T-helper 1 cell treated with Interleukin-12 subunit alpha and Interleukin-12 subunit beta and Interleukin-4 antibody, amounts not matched to agents 30 ng/mL and 1 ng/mL, for 36 hours (primary cell): ENCODE data around the gene IFIT2. TPM values are rescaled to one million over a fixed set of nuclear protein-coding genes. Genes with fewer than 3 reads are reported as not detected.
"Not testable (repeated sequence)": the region's sequence is repeated elsewhere in the genome, so short reads cannot be mapped to it uniquely, and the experiment has no call there.

Experiments
- intact Hi-C: fragments of 100-400 bp; cut with micrococcal nuclease; formaldehyde crosslinking; loops from one replicate; pipeline ENCODE4 v1.15.1; 2024
- total RNA-seq: library from RNA; stranded (reverse); gene quantifications from 2 replicates; pipeline ENCODE4 v1.2.3, GENCODE V29; 2022

The IFIT2 gene
- total RNA-seq, 1 donor from 2014 or later, result 2.5 TPM

DNA sequence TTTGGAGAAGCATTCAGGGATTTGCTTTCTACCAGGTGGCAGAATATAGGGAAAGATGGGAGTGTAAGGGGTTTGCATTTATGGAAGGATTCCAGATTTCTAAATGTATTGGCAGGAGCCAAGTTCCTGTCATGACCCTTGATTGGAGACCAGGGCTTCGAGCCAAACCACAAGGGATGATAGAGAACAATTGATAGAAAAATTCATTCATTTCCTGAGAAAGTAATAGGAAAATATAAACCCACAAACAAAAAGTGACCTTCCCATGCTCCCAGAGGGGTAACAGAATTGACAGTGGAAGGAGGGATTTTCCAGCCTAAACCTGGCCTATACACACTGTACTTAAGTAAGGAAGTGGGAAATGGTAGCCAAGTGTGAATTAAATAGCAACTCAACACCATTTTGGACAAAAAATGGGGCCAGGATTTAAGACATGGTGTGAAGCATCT, 22.4 kb upstream of the IFIT2 start:
- intact Hi-C loops, result no loop called here

DNA sequence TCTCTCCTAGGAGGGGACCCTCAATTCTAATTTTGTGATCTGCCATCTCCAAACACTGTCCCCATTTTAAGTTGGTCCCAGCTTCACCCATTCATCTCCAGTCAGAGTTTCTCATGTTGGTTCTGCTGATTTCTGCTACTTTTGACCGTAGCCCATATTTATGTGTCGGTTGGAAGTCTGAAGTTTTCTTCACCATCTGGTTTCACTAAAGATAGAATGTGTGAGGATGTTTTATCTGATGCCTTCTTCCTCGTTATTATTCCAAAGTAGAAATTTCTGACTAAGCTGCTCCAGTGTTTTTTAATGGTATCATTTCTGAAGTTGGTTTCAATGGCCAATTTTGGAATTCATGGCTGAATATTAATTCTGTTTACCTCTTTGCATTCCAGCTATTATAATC, 21.3 kb upstream of the IFIT2 start:
- intact Hi-C loops, result no loop called here

DNA sequence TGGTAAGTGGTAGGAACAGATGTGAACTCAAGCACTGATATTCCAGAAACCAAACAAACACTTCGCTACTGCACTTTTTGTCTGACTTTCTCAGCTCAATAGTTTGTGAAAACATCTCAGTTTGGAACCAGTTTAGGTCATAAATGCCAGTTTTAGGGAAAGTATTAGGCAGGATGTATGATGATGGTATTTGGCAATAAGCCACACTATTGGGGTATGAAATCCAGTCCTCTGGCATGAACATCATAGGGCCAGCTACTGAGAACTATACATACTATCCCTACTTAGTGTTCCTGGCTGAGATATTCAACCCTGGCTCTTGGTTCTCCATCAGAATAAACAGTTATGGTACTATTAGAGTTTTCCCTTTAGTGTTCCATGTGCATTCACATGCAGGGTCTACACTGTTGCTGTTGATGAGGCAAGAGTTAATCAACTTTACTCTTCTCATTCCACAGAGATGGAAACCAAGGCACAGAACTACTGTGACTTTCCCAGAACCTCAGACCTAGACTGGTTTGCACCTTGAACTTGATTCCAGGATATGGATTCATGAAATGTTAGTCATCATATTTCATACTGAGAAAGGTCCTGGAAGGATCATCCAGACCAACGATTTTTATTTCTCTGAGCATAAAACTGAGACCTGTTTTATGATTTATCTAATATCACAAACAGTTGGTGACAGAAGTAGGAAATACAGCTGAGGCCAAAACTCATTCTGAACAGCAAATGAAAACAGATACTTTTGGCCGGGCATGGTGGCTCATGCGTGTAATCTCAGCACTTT, 20.0 kb upstream of the IFIT2 start:
- intact Hi-C loops, result no loop called here

GRCh38 chr10:89283025-89283935, 18.6 kb upstream of the IFIT2 start:
- intact Hi-C loops, result no loop called here

DNA sequence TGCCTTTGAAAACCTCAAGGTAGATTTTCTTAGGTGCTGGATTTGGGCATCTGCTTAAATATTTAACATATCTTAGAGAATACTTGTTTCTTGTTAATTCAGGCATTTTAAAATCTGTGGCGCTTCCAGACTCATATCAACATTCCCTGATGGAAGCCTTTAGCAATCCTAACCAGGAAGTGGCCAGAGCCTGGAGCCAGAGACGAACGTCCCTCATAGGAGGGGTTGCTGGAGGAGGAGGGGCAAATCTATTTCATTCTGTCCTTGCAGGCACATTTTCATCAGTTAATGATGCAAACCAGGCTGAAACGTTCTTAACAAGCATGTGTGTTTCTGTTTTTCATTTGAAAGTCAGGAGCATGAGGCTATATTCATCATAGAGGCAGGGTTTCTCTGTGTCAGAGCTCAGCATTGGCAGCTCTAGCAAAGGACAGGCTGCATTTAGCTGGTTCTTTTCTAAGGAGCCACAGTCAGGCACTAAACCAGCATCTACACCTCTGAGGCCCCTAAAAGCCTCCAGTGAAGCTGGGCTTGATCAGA, 17.8 kb upstream of the IFIT2 start:
- intact Hi-C loops, result no loop called here

- intact Hi-C loops, result not testable (repeated sequence)
These were observed 17.1 kb upstream of the IFIT2 start for GRCh38 chr10:89284711-89285110.

GRCh38 chr10:89285303-89285702, 16.5 kb upstream of the IFIT2 start:
- intact Hi-C loops, result not testable (repeated sequence)

GRCh38 chr10:89294721-89295239, 7.1 kb upstream of the IFIT2 start:
- intact Hi-C loops, result no loop called here

DNA sequence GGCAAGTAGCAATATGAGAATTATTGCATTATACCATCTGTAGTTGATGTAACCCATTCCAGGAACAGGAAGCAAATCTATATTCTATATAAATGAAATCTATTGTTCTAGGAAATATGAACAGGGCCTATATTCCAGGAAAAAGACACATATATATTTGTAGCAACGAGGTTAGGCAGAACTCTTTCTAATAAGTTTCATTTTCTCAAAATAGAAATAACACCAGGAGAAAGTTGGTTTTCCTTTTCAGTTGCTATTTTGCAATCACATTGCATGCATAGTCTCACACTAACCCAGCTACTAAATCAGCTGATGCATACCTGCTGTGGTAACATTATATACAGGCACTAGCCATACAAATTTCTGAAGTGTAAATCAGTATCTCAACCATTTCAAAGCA, 6.2 kb upstream of the IFIT2 start:
- intact Hi-C loops, result no loop called here

GRCh38 chr10:89296220-89296648, 5.6 kb upstream of the IFIT2 start:
- intact Hi-C loops, result no loop called here

DNA sequence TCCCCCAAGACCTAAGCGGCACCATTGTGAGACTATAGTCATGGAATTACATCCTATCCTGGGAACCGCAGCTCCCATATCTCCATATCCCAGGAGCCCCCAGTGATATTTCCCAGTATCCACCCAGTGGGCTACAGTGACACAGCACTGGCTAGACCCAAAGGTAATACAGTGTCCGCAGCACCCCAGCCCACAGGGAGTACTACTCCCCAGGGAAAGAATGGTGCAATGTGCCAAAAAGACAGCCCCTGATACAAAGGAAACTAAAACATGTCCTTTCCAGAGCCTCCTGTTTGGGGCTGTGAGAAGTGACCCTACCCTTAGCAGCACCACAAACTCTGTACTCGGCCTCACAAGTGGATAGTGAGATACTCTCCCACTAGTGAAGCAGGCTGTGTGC, 4.5 kb upstream of the IFIT2 start:
- intact Hi-C loops, result no loop called here

DNA sequence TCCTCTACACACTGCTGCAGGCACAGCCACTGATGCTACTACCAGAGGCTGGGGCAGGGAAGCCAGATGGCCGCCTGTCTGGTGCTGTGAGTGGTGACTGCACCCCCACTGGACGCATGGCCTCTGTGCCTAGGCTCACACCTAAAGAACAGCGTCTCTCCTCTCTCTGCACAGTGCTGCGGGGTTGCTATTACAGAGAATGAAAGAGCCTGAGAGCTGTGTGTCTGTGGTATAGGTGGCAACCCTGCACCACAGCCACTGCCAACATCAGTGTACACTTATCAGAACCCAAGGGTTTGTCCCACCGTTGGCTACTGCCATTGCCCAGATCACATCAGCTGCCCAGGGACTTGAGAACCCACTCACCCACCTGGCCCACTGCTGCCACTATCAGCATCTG, 4.1 kb upstream of the IFIT2 start:
- intact Hi-C loops, result no loop called here

DNA sequence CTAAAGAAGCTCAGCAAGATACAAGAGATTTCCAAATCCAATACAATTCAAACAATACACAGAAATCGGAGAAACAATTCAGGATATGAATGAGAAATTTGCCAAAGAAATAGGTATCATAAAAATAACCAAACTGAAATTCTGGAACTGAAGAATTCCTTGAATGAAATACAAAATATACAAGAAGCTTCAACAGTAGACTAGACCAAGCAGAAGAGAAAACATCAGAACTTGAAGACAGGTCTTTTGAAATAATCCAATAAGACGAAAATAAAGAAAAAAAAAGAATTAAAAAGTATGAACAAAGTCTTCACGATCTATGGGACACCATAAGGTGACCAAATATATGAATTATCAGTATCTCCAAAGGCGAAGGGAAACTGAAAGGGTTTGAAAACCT, 2.8 kb upstream of the IFIT2 start:
- intact Hi-C loops, result no loop called here

GRCh38 chr10:89301232-89301631, 614 bp upstream of the IFIT2 start:
- intact Hi-C loops, result loop anchor here (1.0 kb wide), 3 partner anchors 26 to 400 kb away; partner anchors contain the start of genes IFIT3, IFIT5 and KIF20B

DNA sequence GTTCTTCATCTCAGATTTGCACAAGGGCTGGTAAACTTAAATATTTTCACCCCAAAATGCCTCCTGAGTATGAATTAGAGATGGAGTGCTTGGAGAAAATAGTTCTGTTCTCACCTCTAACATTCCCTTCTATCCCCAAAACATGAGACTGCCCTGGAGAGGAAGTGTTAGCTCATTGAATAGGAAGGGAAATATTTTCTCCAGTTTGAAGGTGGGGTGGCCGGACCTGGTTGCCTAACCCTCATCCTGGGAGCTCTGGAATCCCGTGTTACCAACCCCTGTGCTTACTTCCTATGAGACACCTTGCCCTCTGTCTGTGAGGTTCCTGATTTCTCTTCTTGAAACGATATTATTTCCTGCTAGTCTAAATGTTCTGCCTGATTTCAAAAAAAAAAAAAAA, 779 bp downstream of the IFIT2 start:
- intact Hi-C loops, result loop anchor here (1.0 to 2.0 kb wide), 3 partner anchors 30 to 90 kb away; partner anchors contain the start of gene IFIT1

DNA sequence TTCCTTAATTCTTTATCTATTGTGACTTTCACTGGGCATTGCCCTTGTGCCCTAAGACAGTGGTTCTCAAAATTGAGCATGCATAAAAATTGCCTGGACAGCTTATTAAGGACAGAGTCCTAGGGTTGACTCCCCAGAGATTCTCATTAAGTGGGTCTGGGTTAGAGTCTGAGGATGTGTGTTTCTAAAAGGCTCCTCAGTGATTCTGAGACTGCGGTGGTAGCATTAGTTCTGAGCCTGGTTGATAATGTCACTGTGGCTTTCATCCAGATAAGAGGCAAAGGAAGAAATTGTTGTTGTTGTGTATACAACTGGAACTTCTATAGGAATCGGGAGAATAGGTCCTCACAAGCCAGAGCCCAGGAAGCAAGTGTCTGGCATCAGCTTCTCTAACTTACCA, 1.3 kb downstream of the IFIT2 start:
- intact Hi-C loops, result loop anchor here (2.0 kb wide), 1 partner anchor 66 kb away; no protein-coding TSS in a partner anchor

GRCh38 chr10:89304026-89304425, 2.2 kb downstream of the IFIT2 start:
- intact Hi-C loops, result no loop called here

- intact Hi-C loops, result no loop called here
These were observed 2.6 kb downstream of the IFIT2 start for GRCh38 chr10:89304446-89304845.

DNA sequence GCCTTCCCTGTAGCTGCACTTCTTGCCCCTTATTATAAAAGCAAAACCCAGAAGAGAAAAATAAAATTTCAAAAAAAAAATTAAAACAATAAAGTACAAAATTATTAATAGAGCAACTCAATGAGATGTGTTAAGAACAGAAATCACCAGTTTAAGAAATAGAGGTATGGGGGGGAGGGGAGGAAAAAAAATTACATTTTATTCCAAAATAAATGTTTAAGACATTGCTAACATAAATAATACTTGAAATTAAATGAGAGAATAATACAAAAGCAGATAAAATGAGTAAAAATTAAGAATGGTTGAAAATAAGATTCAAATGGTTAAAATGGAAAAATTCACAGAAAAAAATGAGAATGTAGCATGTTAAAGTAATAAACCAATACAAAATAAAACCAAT, 3.1 kb downstream of the IFIT2 start:
- intact Hi-C loops, result no loop called here

GRCh38 chr10:89305766-89306433, 4.1 kb downstream of the IFIT2 start:
- intact Hi-C loops, result no loop called here
